ENCODE data around the gene COL12A1. TPM values are rescaled to one million over a fixed set of nuclear protein-coding genes. Genes with fewer than 3 reads are reported as not detected.

Gene COL12A1
- total and polyA plus RNA-seq, 9 of the 15 experiments (the other 6 are each of a cell fraction or from before 2014, with no cell fraction given): 0.11 TPM; not detected in 8

GRCh38 chr6:75124983-75125382, 80.9 kb downstream of the COL12A1 start (continued):
- no peak for TF ChIP-seq REST (IDR thresholded peaks at IDR 0.05; ENCODE audit: borderline replicate concordance)
- TF ChIP-seq REST (CRISPR knock-in tag; IDR thresholded peaks at IDR 0.05; ENCODE audit: low read depth): no peak
- no peak for TF ChIP-seq MCM5 (IDR thresholded peaks at IDR 0.05; ENCODE audit: low read depth)
- no peak for TF ChIP-seq GTF2B (IDR thresholded peaks at IDR 0.05; ENCODE audit: extremely low read depth, insufficient read length)
- no peak for TF ChIP-seq E2F5 (CRISPR knock-in tag; IDR thresholded peaks at IDR 0.05)
- no peak for TF ChIP-seq EP300 (IDR thresholded peaks at IDR 0.05; ENCODE audit: low read length)
- no peak for TF ChIP-seq MAZ (CRISPR knock-in tag; conservative IDR thresholded peaks at IDR 0.05 in 1 of 2, IDR thresholded peaks at IDR 0.05 in 1 of 2)
- TF ChIP-seq TRIM28 (IDR thresholded peaks at IDR 0.05): no peak
- TF ChIP-seq GTF3C2 (IDR thresholded peaks at IDR 0.05; ENCODE audit: borderline replicate concordance, extremely low read depth, insufficient read length): no peak
- TF ChIP-seq RBM14 (IDR thresholded peaks at IDR 0.05; ENCODE audit: borderline replicate concordance, insufficient read depth, low read depth, low read length): no peak

All from K562 (cell line).